GM12872 (cell line): ENCODE data around the gene DLG5.

ENCODE experiments used
- CTCF ChIP-seq: IDR thresholded peaks from 3 replicates; pipeline ENCODE4 v1.5.1; 2011; ENCODE audit warnings: low read depth, mild to moderate bottlenecking, low read length, moderate library complexity; ENCODE audit not compliant: insufficient read depth

The DLG5 gene

GRCh38 chr10:77836299-77836820 is 90.2 kb downstream of the DLG5 start:
- no peak for TF ChIP-seq CTCF

GRCh38 chr10:77835669-77836086 is 90.9 kb downstream of the DLG5 start:
- no peak for TF ChIP-seq CTCF

GRCh38 chr10:77834943-77835668 is 91.4 kb downstream of the DLG5 start:
- no peak for TF ChIP-seq CTCF

GRCh38 chr10:77834540-77834939 is 92.0 kb downstream of the DLG5 start:
- TF ChIP-seq CTCF = no peak

DNA sequence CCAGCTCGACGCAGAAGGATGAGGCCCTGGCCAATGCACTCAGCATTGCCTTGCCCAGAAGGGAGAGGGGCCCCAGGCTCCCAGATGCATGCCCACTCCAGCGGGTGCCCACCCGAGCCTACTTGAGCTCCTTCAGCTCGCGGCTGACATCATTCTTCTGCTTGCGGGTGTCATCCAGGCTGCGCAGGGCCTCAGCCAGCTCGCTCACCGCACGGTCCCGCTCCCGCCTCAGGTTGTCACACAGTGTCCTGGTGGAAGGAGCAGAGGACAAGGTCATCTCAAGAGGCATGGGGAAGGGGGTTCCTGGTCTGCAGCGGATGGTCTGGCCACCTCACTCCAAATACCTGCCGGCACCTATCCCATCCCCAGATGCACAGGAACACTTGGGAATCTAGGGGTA is 92.8 kb downstream of the DLG5 start:
- TF ChIP-seq CTCF = no peak

DNA sequence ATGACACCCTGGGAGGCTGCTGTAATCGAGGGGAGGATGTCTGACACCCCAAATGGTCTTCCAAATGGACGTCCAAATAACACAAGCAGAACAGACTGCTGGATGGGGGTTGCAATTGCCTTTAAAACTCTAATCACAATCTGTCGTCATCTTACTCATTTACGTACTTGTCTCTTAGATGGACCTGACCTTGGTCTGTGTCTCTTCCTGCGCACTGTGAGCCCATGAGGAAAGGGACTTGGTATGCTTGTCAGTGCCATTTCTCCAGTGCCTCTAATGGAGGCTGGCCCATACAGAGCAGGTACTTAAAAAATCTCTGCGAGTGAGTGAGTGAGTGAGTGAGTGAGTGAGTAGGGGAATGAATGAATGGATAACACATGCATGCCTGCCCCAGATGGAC is 93.3 kb downstream of the DLG5 start:
- no peak for TF ChIP-seq CTCF

DNA sequence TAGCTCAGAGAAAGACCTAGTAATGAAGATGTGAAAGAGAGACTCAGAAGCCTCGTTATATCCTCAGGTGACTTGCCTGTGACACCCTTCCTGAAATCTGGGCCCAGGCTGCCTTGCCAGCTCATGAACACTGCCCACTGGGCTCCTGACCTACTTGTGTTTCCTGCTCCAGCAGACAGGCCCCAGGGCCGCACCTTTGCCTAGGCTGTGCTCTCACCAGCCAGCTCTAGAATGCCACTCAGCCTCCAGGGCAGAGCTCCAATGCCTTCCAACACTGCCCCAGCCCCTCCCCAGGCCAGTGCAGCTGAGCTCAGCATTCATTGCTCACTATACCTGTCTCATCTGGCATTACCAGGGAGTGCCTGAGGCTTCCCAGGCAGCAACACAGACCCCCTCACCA is 94.3 kb downstream of the DLG5 start:
- TF ChIP-seq CTCF = no peak

DNA sequence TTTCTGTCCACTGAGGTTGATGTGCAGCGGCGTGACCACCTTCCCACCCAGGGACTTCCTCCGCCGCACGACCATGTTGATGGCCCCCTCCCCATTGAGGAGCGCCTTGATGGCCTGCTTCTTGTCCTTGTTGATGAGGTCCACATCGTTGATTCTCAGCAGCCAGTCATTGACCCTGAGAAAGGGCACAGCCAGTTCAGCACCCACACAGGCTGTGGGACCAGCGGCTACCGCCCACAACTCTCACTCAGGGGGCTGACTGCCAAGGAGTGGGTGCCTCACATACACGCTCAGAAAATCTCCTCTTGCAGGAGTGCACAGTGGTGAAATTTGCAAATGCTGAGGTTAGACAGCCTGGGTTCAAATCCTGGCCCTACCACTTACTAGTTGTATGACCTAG is 97.2 kb downstream of the DLG5 start:
- TF ChIP-seq CTCF = no peak
